Hypothalamus (tissue), 51 donors: Measurements from ENCODE around the gene MAN1A1.

Experiments used
- DNase-seq, 51 donors: peaks; one replicate each; lab custom pipeline; 2025; lab: John Stamatoyannopoulos, UW

MAN1A1 gene

DNA sequence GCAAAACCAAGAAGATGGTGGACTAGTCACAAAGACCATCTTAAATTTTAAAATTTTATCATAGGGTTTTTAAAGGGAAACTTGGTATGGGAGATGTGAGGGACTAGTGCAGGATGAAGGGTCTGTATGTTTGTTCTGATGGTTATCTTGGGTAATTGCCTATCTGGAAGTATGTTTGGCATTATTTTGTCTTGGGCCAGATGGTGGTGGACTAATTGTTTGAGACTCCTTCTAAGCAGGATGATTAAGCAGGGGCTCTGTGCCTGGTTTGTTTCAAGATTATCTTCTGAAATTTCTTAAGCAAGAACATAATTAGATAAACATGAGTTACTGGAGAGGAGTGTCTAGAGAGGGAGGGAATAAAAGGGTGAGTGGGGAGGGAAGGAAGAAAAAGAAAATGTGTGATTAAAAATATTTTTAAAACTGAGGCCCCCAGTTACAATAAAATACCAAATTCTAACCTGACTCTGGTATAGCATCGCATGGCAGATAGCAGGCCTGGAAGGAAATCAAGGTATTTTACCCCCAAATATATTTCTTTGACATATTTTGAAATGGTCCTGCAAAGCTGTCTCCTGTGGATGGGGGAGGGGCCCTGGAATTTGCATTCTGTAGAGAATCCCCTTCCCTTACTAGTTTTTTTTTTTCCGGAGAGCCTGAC, 221.2 kb downstream of the MAN1A1 start:
- DNase-seq = no peak

DNA sequence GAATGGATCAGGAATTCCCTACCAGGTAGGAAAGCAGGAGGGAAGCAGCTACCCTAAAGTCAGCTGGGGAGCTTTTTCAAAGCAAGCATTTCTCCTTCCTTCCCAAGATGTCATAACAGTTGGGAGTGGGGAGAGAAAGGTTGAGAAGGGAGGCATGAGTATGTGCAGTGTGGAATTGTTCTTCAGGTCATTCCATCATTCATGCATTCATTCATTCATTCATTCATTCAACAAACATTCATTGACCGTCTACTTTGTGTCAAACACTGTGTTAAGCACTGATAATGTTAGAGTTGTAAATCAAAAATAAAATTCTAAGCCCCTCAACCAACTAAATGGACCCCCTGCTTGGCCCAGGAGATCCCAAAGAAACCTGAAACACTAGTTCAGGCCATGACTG, 221.9 kb downstream of the MAN1A1 start:
- no peak for DNase-seq
